HL-60 (cell line): Measurements from ENCODE around the gene TMEM184B.
A peak's percentile ranks its signal among the peaks of the same experiment; 100 is the strongest.

ENCODE experiments used
- POLR2AphosphoS5 ChIP-seq: IDR thresholded peaks from 2 replicates; pipeline ENCODE4 v1.6.1; 2012; ENCODE audit warnings: low read depth
- SPI1 ChIP-seq: IDR thresholded peaks from 2 replicates; pipeline ENCODE4 v1.6.1; 2012; ENCODE audit warnings: low read depth, mild to moderate bottlenecking, borderline replicate concordance
- TF ChIP-seq, protein P1 (sequence below): IDR thresholded peaks from one replicate; pipeline ENCODE4 v1.5.1; 2011; ENCODE audit warnings: low read length, control low read depth, inconsistent platforms; ENCODE audit not compliant: insufficient read depth

DNA sequence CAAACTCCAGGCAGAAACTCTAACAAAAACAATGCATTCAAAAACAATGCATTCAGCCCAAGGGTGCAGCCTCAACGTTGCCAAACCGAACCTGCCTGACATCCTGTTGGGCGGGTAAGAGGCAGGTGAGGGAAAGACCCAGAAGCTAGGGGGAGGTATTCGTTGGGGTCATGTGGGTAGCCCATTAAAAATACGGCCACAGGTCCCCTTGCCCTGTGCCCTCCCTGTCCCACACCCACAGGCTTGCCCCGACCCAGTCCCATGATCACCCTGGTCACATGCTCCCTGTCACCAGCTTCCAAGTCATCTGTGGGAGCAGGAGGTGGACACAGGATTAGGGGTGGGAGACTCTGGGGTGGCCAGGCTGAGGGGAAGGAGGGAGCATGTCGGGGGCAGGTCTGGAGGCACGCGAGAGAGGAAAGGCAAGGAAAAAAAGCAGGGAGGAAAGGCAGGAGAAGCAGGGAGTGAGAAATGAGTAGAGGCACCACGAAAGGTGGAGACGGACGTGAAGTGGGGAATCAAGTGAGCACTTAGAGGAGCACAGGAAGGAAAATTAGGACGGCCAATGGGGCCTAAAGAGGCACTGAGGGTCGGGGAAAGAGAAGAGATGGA, 91.9 kb downstream of the TMEM184B start:
- TF ChIP-seq, protein P1, sequence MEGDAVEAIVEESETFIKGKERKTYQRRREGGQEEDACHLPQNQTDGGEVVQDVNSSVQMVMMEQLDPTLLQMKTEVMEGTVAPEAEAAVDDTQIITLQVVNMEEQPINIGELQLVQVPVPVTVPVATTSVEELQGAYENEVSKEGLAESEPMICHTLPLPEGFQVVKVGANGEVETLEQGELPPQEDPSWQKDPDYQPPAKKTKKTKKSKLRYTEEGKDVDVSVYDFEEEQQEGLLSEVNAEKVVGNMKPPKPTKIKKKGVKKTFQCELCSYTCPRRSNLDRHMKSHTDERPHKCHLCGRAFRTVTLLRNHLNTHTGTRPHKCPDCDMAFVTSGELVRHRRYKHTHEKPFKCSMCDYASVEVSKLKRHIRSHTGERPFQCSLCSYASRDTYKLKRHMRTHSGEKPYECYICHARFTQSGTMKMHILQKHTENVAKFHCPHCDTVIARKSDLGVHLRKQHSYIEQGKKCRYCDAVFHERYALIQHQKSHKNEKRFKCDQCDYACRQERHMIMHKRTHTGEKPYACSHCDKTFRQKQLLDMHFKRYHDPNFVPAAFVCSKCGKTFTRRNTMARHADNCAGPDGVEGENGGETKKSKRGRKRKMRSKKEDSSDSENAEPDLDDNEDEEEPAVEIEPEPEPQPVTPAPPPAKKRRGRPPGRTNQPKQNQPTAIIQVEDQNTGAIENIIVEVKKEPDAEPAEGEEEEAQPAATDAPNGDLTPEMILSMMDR, result no peak
- TF ChIP-seq POLR2AphosphoS5 (0 out of 2 replicates have a peak, but pooled peaks have one; percentile 27), SPI1 (no peak)
